ENCODE results near the gene CACNA1C.
"Not testable (repeated sequence)": the region's sequence is repeated elsewhere in the genome, so short reads cannot be mapped to it uniquely, and the experiment has no call there.

CACNA1C gene

DNA sequence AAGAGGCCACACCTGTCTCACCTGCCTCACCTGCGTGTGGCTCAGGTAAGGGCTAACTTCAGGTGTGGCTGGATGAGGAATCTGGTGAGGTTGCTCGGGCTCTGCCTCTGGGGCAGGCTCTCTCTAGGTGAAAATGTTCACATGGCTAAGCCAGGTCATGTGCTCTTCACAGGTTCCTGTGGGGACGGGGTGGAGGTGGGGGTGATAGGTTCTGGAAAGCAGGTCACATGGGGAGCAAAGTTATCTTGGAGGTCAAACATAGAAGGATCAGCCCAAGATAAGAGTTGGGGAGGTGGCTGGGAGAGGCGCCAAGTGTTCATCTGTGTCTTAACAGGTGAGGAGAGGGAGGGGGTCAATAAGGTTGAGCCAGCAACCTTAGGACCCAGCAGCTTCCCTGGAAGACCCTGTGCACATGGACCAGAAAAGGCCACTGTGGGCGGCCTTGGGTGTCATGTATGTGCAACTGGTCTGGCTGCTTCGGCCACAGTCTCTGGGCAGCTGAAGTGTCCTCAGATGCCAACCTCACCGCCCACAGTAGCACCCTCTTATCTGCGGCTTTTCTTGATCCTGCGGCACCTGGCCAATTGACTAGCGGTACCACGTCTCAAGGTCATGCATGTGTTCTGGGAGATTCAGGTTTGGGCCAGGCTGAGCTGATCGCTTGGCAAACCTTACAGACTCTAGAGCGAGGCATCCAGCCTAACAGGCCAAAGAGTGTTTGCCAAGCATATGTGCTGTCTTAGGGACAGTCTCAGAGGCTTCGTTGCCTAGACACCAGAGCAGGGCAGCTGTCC lies 60.5 kb downstream of the CACNA1C start:
- no peak for DNase-seq

GRCh38 chr12:2114071-2114470 lies 61.3 kb downstream of the CACNA1C start:
- no peak for DNase-seq

- no peak for DNase-seq
Observed at GRCh38 chr12:2115101-2115845, 62.5 kb downstream of the CACNA1C start.

DNA sequence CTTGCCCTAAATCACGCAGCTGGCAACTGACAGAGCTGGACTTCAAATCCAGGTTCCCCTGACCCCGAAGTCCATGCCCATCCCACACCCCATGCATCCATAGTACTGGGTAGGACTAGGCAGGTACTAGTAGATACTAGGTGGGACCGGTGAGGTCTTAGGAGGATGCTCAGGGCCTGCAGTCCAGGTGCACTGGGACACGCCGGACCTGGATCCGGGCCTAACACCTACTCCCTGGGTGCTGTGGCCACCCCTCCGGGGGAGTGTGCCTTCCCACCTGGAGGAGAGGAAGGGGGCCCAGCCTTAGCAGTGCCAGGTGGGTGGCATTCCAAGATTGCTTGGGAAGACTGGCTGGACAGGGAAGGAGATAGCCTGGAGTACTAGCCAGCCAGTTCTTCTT lies 64.8 kb downstream of the CACNA1C start:
- no peak for DNase-seq

DNA sequence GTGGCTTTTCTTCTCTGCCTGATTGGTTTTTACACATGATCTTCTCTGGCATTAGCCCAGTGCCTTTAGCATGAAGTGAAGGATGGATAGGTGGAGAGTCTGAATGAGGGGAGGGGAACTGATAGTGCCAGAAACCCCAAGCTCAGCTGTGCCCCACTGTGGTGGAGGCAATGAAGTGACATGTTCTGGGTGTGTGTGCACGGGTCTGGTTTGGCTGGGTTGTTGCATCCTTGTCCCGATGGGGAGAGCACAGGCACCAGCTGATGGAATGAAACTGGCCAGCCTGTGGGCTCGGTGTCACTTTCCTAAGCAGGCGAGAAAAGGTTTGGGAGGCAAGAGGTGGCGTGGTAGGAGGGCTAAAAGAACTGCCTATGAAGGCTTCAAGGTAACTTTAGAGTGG lies 65.3 kb downstream of the CACNA1C start:
- DNase-seq, result no peak

- no peak for DNase-seq
Observed at GRCh38 chr12:2118481-2119255, 65.9 kb downstream of the CACNA1C start.

DNA sequence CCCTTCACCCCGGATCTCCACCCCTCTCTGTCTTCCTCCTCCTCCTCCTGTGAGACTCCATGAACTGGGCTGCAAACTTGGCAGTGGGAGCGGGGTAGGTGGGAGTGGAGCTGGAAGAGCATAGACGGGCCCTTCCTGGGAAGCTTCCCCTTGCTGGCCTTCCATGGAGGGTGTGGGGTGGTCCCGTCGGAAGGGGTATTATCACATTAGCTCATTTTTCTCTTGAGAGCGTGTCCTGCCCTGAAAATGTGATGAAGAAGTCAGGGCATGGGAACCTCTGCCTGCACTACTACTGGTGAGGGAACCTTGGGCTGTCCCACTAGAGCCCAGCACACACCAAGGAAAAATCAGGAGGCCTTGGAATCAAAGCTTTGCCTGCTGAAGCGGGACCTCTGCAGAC lies 66.5 kb downstream of the CACNA1C start:
- DNase-seq, result no peak

DNA sequence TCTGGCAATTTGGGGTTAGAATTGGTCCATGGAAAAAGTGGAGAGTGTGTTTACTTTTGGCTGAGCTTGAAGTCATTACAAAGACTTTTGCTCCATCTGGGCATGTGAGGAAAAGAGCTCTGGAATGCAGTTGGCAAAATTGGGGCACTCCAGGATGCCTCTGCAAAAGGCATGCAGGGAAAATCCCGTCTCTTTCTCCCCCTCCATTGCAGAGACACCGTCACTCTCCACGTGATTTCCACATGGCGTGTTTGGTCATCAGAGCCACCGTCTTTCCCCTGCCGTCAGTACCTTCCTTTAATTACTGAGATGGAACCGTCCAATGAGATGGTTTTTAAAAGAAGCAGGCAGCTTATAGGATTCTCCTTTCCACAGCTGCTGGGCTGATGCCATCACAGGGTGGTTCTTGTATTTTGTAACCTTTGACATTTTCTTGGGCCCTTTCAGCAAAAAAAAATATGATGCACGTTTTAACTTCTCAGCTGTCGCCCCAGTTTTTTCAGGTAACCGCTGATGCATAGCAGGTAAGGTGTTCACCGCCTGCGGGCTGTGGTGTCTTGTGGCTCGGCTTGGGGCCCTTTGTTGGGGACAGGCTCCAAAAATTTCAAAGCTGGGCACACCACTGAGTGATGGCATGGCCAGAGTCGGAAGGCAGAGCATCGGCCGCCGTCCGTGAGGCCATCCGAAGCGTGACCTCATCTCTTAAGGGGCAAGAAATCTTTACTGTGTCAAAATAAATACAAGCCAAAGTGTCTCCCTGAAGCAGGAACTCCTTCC lies 68.4 kb downstream of the CACNA1C start:
- DNase-seq, result no peak

DNA sequence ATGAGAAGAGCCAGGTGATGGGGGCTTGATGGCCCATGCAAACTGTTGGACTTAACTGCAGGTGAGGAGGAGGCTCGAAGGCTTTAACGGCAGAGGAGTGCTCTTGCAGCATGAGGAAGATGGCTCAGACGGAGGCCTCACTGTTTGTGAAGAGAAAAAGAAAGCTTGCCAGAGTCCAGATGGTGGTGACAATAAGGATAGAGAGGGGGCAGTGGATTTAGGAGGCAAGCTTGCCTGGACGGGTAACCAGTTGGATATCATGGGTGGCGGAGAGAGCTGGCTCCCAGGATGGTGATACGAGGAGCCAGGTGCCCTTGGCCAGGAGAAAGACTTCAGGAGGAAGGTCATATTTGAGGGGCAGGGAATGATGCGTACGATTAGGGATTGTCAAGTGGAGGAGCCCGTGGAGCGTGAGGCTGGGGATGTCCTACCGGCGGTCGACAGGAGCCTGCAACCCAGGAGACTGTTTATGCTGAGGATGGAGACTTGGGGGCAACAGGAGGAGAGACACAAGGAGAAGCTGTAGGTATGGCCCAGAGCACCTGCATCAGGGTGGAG lies 71.8 kb downstream of the CACNA1C start:
- no peak for DNase-seq

GRCh38 chr12:2125651-2126522 lies 73.1 kb downstream of the CACNA1C start:
- DNase-seq, result no peak

DNA sequence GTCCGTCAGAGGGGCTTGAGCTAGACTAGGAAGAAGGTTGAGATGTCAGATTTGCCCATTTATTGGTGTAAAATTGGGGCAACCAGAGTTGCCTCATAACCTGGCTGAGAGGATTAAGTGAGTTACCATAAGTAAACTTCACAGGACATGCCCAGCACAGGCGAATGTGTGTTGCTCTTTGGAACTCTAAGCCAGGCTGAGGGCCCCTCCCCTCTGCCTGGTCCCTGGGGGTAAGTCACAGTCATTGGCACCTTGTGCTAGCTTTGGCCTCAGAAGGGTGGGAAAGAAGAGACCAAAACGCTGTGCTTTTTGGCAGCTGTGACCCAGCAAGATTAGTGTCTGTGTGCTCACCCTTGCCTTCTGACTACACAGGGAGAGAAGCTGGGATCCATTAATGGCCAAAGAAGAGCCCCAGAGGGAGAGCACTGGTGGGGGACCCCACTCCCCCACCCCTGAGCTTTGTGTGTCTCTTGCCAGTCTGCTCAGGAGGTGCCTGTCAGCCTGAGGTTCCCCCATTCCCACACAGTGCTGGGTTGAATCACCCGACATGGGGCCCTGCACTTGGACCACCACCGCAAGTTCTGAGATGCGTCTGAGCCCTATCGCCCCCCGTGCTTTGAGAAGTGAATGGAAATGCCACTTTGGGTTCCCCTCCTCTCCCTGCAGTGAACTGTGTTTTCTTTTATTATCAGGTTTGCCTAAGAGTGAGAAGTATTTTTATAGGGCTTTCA lies 74.1 kb downstream of the CACNA1C start:
- DNase-seq, result no peak

- DNase-seq, result no peak
Observed at GRCh38 chr12:2129076-2129475, 76.3 kb downstream of the CACNA1C start.

DNA sequence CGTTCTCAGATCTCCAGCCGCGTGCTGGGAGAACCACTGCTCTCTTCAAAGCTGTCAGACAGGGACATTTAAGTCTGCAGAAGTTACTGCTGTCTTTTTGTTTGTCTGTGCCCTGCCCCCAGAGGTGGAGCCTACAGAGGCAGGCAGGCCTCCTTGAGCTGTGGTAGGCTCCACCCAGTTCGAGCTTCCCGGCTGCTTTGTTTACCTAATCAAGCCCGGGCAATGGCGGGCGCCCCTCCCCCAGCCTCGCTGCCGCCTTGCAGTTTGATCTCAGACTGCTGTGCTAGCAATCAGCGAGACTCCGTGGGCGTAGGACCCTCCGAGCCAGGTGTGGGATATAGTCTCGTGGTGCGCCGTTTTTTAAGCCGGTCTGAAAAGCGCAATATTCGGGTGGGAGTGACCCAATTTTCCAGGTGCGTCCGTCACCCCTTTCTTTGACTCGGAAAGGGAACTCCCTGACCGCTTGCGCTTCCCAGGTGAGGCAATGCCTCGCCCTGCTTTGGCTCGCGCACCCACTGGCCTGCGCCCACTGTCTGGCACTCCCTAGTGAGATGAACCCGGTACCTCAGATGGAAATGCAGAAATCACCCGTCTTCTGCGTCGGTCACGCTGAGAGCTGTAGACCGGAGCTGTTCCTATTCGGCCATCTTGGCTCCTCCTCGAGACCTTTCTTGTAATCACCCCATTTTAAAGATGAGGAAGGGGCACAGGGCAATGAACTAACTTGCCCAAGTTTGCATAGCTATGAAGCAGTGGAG lies 83.1 kb downstream of the CACNA1C start:
- not testable (repeated sequence) for DNase-seq

DNA sequence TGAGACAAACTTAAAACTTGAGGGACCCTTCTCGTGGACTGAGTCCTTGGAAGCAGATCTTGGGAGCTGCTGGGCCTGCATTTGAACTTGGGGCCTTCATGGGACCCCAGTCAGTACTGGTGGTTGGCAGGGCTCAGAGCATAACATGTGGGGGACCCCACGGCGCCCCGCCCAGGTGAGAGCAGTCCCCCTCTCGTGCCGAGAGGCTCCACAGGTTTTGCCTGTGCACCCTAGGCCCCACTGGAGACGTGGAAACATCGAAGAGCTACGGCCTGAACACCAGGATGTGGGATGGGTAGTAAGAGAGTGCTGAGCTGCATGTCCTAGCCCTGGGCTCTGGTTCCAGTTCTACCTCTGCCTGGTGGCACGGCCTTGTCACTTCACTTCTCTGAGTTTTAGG lies 84.1 kb downstream of the CACNA1C start:
- no peak for DNase-seq

- DNase-seq, result no peak
Observed at GRCh38 chr12:2137711-2138110, 84.9 kb downstream of the CACNA1C start.

- no peak for DNase-seq
Observed at GRCh38 chr12:2138294-2138693, 85.5 kb downstream of the CACNA1C start.

DNA sequence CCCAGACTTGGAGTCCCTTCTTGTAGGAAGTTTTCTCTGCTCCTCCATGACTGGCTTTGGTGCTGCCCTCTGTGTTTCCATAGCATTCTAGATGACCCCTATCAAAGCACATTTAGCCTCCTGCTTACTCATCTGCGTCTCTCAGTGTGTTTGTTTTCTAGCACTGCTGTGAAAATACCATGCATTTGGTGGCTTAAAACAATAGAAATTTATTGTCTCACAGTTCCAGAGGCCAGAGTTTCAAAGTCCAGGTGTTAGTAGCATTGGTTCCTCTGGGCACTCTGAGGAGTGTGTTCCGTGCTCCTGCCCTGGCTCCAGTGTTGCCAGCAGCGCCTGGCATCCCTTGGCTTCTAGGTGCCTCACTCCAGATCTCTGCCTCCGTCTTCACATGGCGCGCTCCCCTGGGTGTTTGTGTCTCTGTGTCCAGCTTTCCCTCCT lies 86.1 kb downstream of the CACNA1C start:
- DNase-seq, result no peak

DNA sequence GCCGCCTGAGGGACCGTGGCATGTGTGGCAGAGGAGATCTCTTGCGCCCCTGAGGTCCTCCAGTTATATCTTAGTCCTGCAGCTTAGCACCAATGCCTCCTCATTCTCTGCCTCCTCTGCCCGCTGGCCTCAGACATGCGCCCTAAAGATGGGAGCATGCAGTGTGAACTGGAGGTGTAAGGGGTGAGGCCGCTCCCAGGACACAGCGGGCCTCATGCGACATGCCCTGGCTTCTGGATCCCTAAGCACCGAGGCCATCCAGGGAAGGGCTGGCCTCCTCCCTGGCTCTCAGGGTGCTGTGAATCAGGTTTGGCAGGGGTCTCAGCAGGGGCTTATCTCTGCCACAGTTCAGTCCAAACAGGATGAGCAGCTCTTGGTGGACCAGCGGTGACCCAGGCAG lies 86.9 kb downstream of the CACNA1C start:
- no peak for DNase-seq

GRCh38 chr12:2140858-2141519 lies 88.2 kb downstream of the CACNA1C start:
- no peak for DNase-seq

Data from activated gamma-delta T cell (primary cell).